ENCODE data around the gene HPSE2.

Gene HPSE2

DNA sequence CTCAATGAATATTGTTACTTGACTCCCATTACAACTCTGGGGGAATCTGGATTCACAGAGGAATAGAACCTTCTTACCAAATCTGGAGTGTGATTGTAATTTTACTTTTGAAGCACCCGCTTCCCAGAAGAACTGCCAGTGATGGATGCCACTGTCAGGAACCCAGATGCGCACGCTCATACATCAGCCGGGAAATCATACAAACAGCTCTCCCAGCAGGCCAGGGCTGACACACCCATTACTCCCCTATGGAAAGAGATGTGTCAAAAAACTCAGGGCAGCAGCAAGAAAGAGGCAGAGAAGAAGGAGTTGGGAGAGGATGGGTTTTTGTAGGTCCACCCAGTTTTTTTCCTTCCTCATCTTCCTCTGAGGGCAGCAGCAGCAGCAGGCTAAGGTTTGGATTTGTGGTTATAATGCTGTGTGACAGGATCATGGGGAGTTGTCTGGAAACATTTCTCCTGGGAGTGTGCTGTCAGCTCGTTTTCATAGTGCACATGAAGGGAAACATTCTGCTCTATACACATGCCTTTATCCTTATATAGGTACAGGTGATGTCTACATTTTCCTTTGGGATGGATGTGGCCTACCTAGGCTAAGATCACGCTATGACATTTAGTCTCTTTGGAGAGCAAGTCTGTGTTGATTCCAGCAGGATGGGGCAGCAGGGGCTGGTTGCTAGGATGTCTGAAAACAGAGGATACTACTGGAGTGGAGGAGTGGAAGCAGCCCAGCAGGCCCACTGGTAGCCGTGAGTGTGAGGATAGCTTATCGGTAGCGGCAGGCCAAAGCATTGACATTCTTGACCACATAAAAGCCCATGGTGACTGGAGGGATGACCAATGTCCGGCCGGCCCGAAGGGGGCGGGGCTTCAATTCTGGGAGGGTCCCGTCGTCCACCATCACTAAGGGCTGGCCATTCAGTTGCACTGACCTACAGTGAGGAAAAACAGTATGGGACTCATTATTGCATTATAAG, 776.6 kb downstream of the HPSE2 start:
- no peak overlapping the region for H3K27ac ChIP-seq
- TF ChIP-seq, protein P1, sequence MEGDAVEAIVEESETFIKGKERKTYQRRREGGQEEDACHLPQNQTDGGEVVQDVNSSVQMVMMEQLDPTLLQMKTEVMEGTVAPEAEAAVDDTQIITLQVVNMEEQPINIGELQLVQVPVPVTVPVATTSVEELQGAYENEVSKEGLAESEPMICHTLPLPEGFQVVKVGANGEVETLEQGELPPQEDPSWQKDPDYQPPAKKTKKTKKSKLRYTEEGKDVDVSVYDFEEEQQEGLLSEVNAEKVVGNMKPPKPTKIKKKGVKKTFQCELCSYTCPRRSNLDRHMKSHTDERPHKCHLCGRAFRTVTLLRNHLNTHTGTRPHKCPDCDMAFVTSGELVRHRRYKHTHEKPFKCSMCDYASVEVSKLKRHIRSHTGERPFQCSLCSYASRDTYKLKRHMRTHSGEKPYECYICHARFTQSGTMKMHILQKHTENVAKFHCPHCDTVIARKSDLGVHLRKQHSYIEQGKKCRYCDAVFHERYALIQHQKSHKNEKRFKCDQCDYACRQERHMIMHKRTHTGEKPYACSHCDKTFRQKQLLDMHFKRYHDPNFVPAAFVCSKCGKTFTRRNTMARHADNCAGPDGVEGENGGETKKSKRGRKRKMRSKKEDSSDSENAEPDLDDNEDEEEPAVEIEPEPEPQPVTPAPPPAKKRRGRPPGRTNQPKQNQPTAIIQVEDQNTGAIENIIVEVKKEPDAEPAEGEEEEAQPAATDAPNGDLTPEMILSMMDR (conservative IDR thresholded peaks at IDR 0.05), result no peak

DNA sequence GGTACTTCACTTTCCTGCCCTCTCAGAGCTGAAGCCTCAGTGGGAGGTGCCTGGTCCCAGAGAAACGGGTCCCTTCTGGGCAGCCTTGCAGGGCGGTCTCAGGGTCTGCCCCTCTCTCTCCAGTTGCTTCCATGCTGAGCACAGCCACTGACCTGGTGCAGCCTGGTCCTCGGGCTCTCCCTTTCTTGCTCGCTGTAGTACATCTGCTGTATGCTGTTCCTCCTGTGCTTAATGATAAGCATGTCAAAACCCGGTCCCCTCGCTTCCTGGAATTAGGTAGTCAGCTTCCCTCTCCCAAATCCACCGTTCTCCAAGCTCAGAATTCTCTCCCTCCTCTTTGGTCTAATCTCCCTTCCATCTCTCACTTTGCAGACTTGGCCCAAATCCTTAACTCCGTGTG, 777.9 kb downstream of the HPSE2 start:
- TF ChIP-seq, protein P1 (conservative IDR thresholded peaks at IDR 0.05), result no peak
- no peak overlapping the region for H3K27ac ChIP-seq

DNA sequence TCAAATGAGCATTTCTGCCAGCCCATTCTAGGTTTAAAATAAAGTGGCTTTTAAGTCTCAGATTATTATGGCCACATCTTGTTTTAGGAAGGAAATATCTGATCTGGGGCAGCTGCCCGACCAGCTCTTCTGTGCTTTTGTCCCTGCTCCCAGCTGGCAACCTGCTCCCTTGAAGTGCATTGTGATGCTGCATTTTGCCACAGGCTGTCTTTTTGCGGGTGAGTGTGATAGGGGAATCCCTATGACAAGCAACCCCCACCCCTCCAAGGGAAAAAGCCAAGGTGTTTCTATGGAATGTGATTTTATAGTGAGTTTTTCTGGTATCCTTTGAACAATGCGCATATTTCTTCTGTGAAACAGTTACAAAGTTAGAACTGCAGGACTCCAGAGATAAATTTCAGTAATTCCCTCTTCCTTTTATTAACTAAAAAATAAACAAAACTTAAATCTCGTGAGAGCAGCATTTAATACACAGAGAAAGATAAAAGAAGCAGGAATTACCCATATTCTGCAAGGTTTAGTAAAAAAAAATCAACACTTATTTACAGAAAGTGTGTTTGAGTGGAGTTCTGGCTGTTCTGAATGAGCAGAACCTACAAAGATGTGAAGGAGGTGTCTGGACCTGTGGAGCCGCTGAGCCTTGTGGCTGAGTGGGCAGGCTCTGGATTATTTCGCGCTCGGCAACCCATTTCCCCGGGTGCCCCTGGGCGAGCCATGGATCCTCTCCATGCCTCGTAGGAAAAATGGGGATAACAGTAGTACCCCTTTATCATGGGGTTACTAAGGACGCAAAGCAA, 778.8 kb downstream of the HPSE2 start:
- no peak overlapping the region for H3K27ac ChIP-seq
- TF ChIP-seq, protein P1 (conservative IDR thresholded peaks at IDR 0.05), result no peak

DNA sequence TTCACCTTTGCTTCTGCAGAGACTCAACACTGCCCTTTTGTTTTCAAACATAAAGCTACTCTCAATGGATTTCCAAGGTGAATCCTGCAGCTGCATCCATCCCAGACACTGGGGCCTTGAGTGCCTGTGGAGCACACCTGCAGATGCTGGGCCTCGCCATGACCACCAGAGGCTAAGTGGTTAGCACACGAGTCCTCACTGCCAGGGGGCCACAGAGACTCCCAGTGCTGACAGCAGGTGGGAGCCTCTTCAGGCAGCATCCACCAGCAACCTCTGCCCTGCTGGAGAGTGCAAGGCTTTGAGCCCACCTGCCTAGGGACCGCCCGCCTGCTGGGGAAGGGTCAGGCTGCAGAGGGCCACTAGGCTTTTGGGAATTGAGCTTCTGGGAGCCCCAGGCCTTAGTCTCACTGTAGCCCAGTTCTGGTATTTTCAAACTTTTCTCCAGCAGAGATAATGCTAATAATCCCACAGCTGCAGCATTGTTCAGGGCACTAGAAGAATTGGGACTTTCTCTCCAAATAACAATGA, 779.5 kb downstream of the HPSE2 start:
- no peak overlapping the region for H3K27ac ChIP-seq
- TF ChIP-seq, protein P1 (conservative IDR thresholded peaks at IDR 0.05), result no peak

DNA sequence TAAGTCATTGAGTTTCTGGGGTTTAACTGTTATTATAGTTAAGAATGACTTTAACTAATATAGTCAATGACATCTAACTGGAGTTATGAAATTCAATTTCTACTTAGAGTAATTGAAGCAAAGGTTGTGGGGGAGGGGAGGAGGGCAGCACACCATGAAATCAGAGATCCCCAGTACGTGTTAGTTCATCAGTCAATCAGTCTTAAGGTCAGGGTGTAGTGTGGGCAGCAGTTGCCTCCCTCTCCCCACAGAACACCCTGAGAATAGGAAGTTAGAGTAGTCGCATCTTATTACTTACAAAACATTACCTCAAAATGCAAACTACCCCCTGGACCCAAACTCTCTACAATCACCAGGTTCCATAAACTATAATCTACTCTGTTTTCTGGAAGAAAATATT, 781.9 kb downstream of the HPSE2 start:
- no peak overlapping the region for H3K27ac ChIP-seq
- TF ChIP-seq, protein P1 (conservative IDR thresholded peaks at IDR 0.05), result no peak

DNA sequence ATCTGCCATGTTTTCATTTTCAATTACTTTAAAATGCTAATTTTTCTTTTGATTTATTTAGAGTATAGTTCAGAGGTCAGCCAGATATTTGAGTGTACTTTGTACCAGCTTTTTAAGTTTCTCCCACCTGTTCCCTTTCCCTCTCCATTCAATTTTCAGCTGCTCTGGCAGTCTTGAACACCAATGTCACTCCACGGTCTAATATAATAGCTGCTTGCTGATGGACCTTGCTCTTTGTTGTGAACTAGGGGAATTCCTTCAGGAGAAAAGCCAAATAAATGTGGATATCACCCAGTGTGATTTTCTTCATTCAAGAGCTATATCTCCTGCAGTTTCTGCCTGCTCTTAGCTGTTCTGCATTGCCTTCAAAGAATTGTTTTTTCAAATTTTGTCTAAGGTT, 785.0 kb downstream of the HPSE2 start:
- TF ChIP-seq, protein P1 (conservative IDR thresholded peaks at IDR 0.05), result no peak
- no peak overlapping the region for H3K27ac ChIP-seq

DNA sequence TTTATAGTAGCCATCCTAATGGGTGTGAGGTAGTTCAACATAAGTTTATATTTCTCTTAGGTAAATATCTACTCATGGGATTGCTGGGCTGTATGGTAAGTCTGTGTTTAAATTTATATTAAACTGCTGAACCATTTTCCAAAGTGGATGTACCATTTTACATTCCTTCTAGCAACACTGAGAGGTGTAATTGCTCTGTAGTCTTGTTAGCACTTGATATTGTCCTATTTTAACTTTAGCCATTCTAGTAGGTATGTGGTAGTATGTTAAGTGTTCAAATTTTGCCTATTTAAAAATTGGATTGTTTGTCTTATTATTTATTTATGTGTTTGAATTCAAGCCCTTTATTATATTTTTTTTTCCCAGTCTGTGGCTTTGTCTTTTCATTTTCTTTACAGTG, 786.4 kb downstream of the HPSE2 start:
- H3K27ac ChIP-seq, result no peak overlapping the region
- TF ChIP-seq, protein P1 (conservative IDR thresholded peaks at IDR 0.05), result no peak

All from VCaP (cell line).